ENCODE results near the gene ADIG.

Gene ADIG

GRCh38 chr20:38604873-38605303 is 23.9 kb downstream of the ADIG start:
- Histone ChIP-seq H3K9me3 (ENCODE audit: control insufficient read depth in 1 of 2, low read length in 2 of 2) (no peaks in the 10 kb centered on the region), H3K27me3 (ENCODE audit: low read depth, low read length) (peaks cover 19% of the 10 kb centered on the region), H3K4me3 (ENCODE audit: low read depth in 1 of 2, low read length in 2 of 2) (no peak overlapping the region), H3K4me1 (ENCODE audit: control insufficient read depth in 1 of 2, insufficient read depth in 2 of 2, low read length in 2 of 2) (peaks cover 0 to 6% of the 10 kb centered on the region in 2 donors), H3K36me3 (ENCODE audit: control insufficient read depth in 1 of 2, insufficient read depth in 2 of 2, low read length in 2 of 2) (no peaks in the 10 kb centered on the region), H3K27ac (ENCODE audit: low read length) (no peak overlapping the region)

- Histone ChIP-seq H3K27me3 (ENCODE audit: low read depth, low read length) (no peaks in the 10 kb centered on the region), H3K9me3 (ENCODE audit: control insufficient read depth in 1 of 2, low read length in 2 of 2) (no peaks in the 10 kb centered on the region), H3K27ac (ENCODE audit: low read length) (no peak overlapping the region), H3K4me3 (ENCODE audit: low read depth in 1 of 2, low read length in 2 of 2) (no peak overlapping the region), H3K4me1 (ENCODE audit: control insufficient read depth in 1 of 2, insufficient read depth in 2 of 2, low read length in 2 of 2) (no peaks in the 10 kb centered on the region), H3K36me3 (ENCODE audit: control insufficient read depth in 1 of 2, insufficient read depth in 2 of 2, low read length in 2 of 2) (no peaks in the 10 kb centered on the region)
These were observed 26.4 kb downstream of the ADIG start for GRCh38 chr20:38607351-38607750.

GRCh38 chr20:38608188-38608587 is 27.2 kb downstream of the ADIG start:
- Histone ChIP-seq H3K9me3 (ENCODE audit: control insufficient read depth in 1 of 2, low read length in 2 of 2) (no peaks in the 10 kb centered on the region), H3K4me1 (ENCODE audit: control insufficient read depth in 1 of 2, insufficient read depth in 2 of 2, low read length in 2 of 2) (no peaks in the 10 kb centered on the region), H3K4me3 (ENCODE audit: low read depth in 1 of 2, low read length in 2 of 2) (no peak overlapping the region), H3K27ac (ENCODE audit: low read length) (no peak overlapping the region), H3K27me3 (ENCODE audit: low read depth, low read length) (no peaks in the 10 kb centered on the region), H3K36me3 (ENCODE audit: control insufficient read depth in 1 of 2, insufficient read depth in 2 of 2, low read length in 2 of 2) (no peaks in the 10 kb centered on the region)

GRCh38 chr20:38609815-38610214 is 28.8 kb downstream of the ADIG start:
- Histone ChIP-seq H3K4me3 (ENCODE audit: low read depth in 1 of 2, low read length in 2 of 2) (no peak overlapping the region), H3K36me3 (ENCODE audit: control insufficient read depth in 1 of 2, insufficient read depth in 2 of 2, low read length in 2 of 2) (no peaks in the 10 kb centered on the region), H3K9me3 (ENCODE audit: control insufficient read depth in 1 of 2, low read length in 2 of 2) (no peaks in the 10 kb centered on the region), H3K27me3 (ENCODE audit: low read depth, low read length) (no peaks in the 10 kb centered on the region), H3K4me1 (ENCODE audit: control insufficient read depth in 1 of 2, insufficient read depth in 2 of 2, low read length in 2 of 2) (no peaks in the 10 kb centered on the region), H3K27ac (ENCODE audit: low read length) (no peak overlapping the region)

GRCh38 chr20:38610521-38610920 is 29.5 kb downstream of the ADIG start:
- no peaks in the 10 kb centered on the region for H3K27me3 ChIP-seq (ENCODE audit: low read depth, low read length)
- no peak overlapping the region for H3K27ac ChIP-seq (ENCODE audit: low read length)
- H3K9me3 ChIP-seq (ENCODE audit: control insufficient read depth in 1 of 2, low read length in 2 of 2), result no peaks in the 10 kb centered on the region
- H3K4me1 ChIP-seq (ENCODE audit: control insufficient read depth in 1 of 2, insufficient read depth in 2 of 2, low read length in 2 of 2), result no peaks in the 10 kb centered on the region
- no peak overlapping the region for H3K4me3 ChIP-seq (ENCODE audit: low read depth in 1 of 2, low read length in 2 of 2)
- no peaks in the 10 kb centered on the region for H3K36me3 ChIP-seq (ENCODE audit: control insufficient read depth in 1 of 2, insufficient read depth in 2 of 2, low read length in 2 of 2)

- H3K36me3 ChIP-seq (ENCODE audit: control insufficient read depth in 1 of 2, insufficient read depth in 2 of 2, low read length in 2 of 2), result no peaks in the 10 kb centered on the region
- H3K27ac ChIP-seq (ENCODE audit: low read length), result no peak overlapping the region
- no peak overlapping the region for H3K4me3 ChIP-seq (ENCODE audit: low read depth in 1 of 2, low read length in 2 of 2)
- no peaks in the 10 kb centered on the region for H3K4me1 ChIP-seq (ENCODE audit: control insufficient read depth in 1 of 2, insufficient read depth in 2 of 2, low read length in 2 of 2)
- no peaks in the 10 kb centered on the region for H3K9me3 ChIP-seq (ENCODE audit: control insufficient read depth in 1 of 2, low read length in 2 of 2)
- H3K27me3 ChIP-seq (ENCODE audit: low read depth, low read length), result no peaks in the 10 kb centered on the region
These were observed 31.9 kb downstream of the ADIG start for GRCh38 chr20:38612751-38613515.

GRCh38 chr20:38615283-38615682 is 34.3 kb downstream of the ADIG start:
- no peaks in the 10 kb centered on the region for H3K9me3 ChIP-seq (ENCODE audit: control insufficient read depth in 1 of 2, low read length in 2 of 2)
- H3K27ac ChIP-seq (ENCODE audit: low read length), result no peak overlapping the region
- H3K36me3 ChIP-seq (ENCODE audit: control insufficient read depth in 1 of 2, insufficient read depth in 2 of 2, low read length in 2 of 2), result no peaks in the 10 kb centered on the region
- no peak overlapping the region for H3K4me3 ChIP-seq (ENCODE audit: low read depth in 1 of 2, low read length in 2 of 2)
- peaks cover 3% of the 10 kb centered on the region for H3K27me3 ChIP-seq (ENCODE audit: low read depth, low read length)
- H3K4me1 ChIP-seq (ENCODE audit: control insufficient read depth in 1 of 2, insufficient read depth in 2 of 2, low read length in 2 of 2), result no peaks in the 10 kb centered on the region

GRCh38 chr20:38616457-38616856 is 35.5 kb downstream of the ADIG start:
- H3K27ac ChIP-seq (ENCODE audit: low read length), result no peak overlapping the region
- H3K9me3 ChIP-seq (ENCODE audit: control insufficient read depth in 1 of 2, low read length in 2 of 2), result no peaks in the 10 kb centered on the region
- H3K36me3 ChIP-seq (ENCODE audit: control insufficient read depth in 1 of 2, insufficient read depth in 2 of 2, low read length in 2 of 2), result no peaks in the 10 kb centered on the region
- peaks cover 3% of the 10 kb centered on the region for H3K27me3 ChIP-seq (ENCODE audit: low read depth, low read length)
- no peaks in the 10 kb centered on the region for H3K4me1 ChIP-seq (ENCODE audit: control insufficient read depth in 1 of 2, insufficient read depth in 2 of 2, low read length in 2 of 2)
- H3K4me3 ChIP-seq (ENCODE audit: low read depth in 1 of 2, low read length in 2 of 2), result no peak overlapping the region

- Histone ChIP-seq H3K27ac (ENCODE audit: low read length) (no peak overlapping the region), H3K27me3 (ENCODE audit: low read depth, low read length) (peaks cover 3% of the 10 kb centered on the region)
These were observed 36.2 kb downstream of the ADIG start for GRCh38 chr20:38617011-38617829.

GRCh38 chr20:38617830-38618196 is 36.8 kb downstream of the ADIG start:
- Histone ChIP-seq H3K27me3 (ENCODE audit: low read depth, low read length) (peaks cover 3% of the 10 kb centered on the region), H3K4me3 (ENCODE audit: low read depth in 1 of 2, low read length in 2 of 2) (no peak overlapping the region), H3K4me1 (ENCODE audit: control insufficient read depth in 1 of 2, insufficient read depth in 2 of 2, low read length in 2 of 2) (no peaks in the 10 kb centered on the region), H3K27ac (ENCODE audit: low read length) (no peak overlapping the region), H3K36me3 (ENCODE audit: control insufficient read depth in 1 of 2, insufficient read depth in 2 of 2, low read length in 2 of 2) (no peaks in the 10 kb centered on the region), H3K9me3 (ENCODE audit: control insufficient read depth in 1 of 2, low read length in 2 of 2) (no peaks in the 10 kb centered on the region)

More at GRCh38 chr20:38617011-38617829, 36.2 kb downstream of the ADIG start:
- Histone ChIP-seq H3K4me3 (ENCODE audit: low read depth in 1 of 2, low read length in 2 of 2) (no peak overlapping the region), H3K9me3 (ENCODE audit: control insufficient read depth in 1 of 2, low read length in 2 of 2) (no peaks in the 10 kb centered on the region), H3K36me3 (ENCODE audit: control insufficient read depth in 1 of 2, insufficient read depth in 2 of 2, low read length in 2 of 2) (no peaks in the 10 kb centered on the region), H3K4me1 (ENCODE audit: control insufficient read depth in 1 of 2, insufficient read depth in 2 of 2, low read length in 2 of 2) (no peaks in the 10 kb centered on the region)

- Histone ChIP-seq H3K27me3 (ENCODE audit: low read depth, low read length) (peaks cover 3% of the 10 kb centered on the region), H3K36me3 (ENCODE audit: control insufficient read depth in 1 of 2, insufficient read depth in 2 of 2, low read length in 2 of 2) (no peaks in the 10 kb centered on the region), H3K4me3 (ENCODE audit: low read depth in 1 of 2, low read length in 2 of 2) (no peak overlapping the region), H3K9me3 (ENCODE audit: control insufficient read depth in 1 of 2, low read length in 2 of 2) (peaks cover 0 to 10% of the 10 kb centered on the region in 2 donors), H3K4me1 (ENCODE audit: control insufficient read depth in 1 of 2, insufficient read depth in 2 of 2, low read length in 2 of 2) (no peaks in the 10 kb centered on the region), H3K27ac (ENCODE audit: low read length) (no peak overlapping the region)
These were observed 39.4 kb downstream of the ADIG start for GRCh38 chr20:38620441-38620840.

All from muscle layer of duodenum (tissue), 2 donors.